ENCODE data around the gene JAKMIP1. TPM values are rescaled to one million over a fixed set of nuclear protein-coding genes. Genes with fewer than 3 reads are reported as not detected.

The JAKMIP1 gene
- total RNA-seq, 1 experiment from 2014 or later, result not detected

DNA sequence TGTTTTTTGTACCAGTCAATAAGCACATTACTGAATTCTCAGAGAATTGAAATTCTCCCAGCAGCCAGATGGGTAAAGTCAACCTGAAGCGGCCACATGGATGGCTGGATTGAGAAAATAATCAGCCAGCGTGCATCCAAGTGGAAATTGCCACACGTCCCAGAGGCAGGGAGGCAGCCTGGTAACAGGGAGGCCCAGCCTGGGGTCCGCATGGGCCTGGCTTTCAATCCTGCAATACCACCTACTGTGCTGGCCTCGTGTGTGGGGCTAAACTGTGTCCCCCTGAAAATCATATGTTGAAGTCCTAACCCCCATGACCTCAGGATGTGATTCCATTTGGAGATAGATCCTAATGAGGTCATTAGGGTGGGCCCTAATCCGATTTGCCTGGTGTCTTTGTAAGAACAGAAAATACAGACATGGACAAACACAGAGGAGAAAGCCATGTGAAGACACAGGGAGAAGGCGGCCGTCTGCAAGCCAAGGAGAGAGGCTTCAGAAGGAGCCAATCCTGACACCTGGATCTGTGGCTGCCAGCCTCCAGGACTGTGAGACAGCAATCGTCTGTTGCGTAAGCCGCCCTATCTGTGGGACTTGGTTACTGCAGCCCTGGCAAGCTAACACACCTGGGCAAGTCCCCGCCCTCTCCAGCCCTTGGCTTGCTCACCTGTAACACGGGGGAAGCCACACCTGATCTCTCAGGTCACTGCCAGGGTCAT lies 90.3 kb downstream of the JAKMIP1 start:
- DNase-seq, result no peak
- no peaks in the 10 kb centered on the region for H3K27me3 ChIP-seq
- H3K4me3 ChIP-seq, result no peak overlapping the region
- H3K9me3 ChIP-seq, result no peaks in the 10 kb centered on the region
- H3K36me3 ChIP-seq, result no peaks in the 10 kb centered on the region

DNA sequence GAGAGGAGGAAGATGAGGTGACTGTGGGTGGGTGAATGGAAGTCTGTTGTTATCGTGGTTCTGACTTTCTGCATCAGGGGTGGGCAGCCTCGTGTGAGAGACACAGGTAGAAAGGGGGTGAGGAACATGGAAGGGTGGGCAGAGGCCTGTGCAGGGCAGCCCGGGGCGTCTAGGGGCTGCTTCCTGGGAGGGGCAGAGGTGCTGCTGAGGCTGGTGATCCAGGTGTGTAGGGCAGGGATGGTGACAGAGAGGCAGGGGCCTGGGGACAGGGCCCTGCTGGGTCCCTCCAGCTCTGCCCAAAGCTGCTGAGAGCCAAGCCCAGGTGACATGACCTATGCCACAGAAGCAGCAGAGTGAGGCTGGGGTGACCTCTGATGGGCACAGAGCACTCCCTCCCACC lies 92.5 kb downstream of the JAKMIP1 start:
- Histone ChIP-seq H3K27me3 (no peaks in the 10 kb centered on the region), H3K4me3 (no peak overlapping the region), H3K9me3 (no peaks in the 10 kb centered on the region), H3K36me3 (no peaks in the 10 kb centered on the region)
- DNase-seq, result no peak

GRCh38 chr4:6107114-6107791 lies 93.1 kb downstream of the JAKMIP1 start:
- H3K27me3 ChIP-seq, result no peaks in the 10 kb centered on the region
- H3K4me3 ChIP-seq, result no peak overlapping the region
- H3K36me3 ChIP-seq, result no peaks in the 10 kb centered on the region
- DNase-seq, result no peak
- H3K9me3 ChIP-seq, result no peaks in the 10 kb centered on the region

DNA sequence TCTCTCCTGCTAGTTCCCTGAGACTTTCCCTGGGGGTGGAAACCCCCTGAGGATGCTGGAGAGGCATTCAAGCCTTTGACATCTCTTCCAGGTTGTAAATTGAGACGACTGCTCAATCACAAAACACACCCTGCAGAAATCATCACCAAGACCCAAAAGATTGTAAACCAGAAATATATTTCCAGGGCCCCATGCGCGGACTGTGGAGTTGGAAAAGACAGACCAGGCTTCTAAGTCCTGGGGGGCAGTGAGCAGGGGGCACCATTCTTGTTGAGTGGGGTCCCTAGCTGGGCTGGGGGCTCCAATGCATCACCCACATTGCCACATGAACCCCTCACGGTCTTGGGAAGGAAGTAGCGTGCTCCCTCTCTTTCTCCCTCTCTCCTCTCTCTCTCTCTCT lies 94.2 kb downstream of the JAKMIP1 start:
- H3K4me3 ChIP-seq, result no peak overlapping the region
- no peak for DNase-seq
- no peaks in the 10 kb centered on the region for H3K9me3 ChIP-seq
- H3K27me3 ChIP-seq, result no peaks in the 10 kb centered on the region
- no peaks in the 10 kb centered on the region for H3K36me3 ChIP-seq

- H3K36me3 ChIP-seq, result no peaks in the 10 kb centered on the region
- H3K4me3 ChIP-seq, result no peak overlapping the region
- no peaks in the 10 kb centered on the region for H3K9me3 ChIP-seq
- H3K27me3 ChIP-seq, result no peaks in the 10 kb centered on the region
- no peak for DNase-seq
Measured at GRCh38 chr4:6105311-6105911, 94.9 kb downstream of the JAKMIP1 start.

GRCh38 chr4:6104541-6105130 lies 95.7 kb downstream of the JAKMIP1 start:
- no peaks in the 10 kb centered on the region for H3K9me3 ChIP-seq
- H3K4me3 ChIP-seq, result no peak overlapping the region
- no peaks in the 10 kb centered on the region for H3K36me3 ChIP-seq
- no peaks in the 10 kb centered on the region for H3K27me3 ChIP-seq
- no peak for DNase-seq

DNA sequence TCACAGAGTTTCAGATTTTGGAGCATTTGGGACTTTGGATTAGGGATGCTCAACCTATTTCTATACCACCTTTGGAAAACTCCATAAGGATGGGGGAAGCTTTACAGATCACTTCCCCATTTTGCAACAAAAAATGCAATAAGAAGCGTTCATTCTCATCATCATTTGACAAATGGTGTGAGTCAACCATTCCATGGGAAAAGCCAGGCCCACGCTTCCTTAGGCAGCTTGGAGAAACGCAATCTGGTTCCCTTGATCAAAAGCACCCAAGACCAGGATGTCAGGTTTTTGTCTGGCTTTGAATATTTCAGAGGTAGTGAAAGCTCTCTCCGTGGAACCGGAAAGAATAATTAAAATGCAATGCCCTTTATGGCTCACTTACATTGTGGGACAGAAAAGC lies 102.8 kb downstream of the JAKMIP1 start:
- Histone ChIP-seq H3K4me3 (no peak overlapping the region), H3K27me3 (no peaks in the 10 kb centered on the region), H3K9me3 (no peaks in the 10 kb centered on the region), H3K36me3 (no peaks in the 10 kb centered on the region)
- no peak for DNase-seq

DNA sequence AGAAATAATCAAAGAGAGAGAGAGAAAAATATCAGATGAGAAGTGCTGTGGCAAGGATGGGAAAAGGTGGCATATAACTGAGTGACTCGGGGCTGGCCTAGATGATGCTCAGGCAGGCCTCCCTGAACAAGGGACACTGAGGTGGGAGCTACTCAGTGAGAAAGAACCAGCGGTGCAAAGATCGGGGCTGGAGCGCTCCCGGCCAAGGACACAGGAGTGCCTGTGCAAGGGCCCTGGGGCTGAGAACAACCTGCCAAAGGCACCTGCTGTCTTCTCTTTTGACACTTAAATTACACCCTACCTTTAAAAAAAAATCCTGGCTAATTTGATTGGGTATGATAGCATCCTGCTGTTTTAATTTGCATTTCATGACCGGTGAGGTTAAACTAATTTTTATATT lies 104.5 kb downstream of the JAKMIP1 start:
- Histone ChIP-seq H3K9me3 (no peaks in the 10 kb centered on the region), H3K4me3 (no peak overlapping the region), H3K27me3 (no peaks in the 10 kb centered on the region), H3K36me3 (no peaks in the 10 kb centered on the region)
- DNase-seq, result no peak

DNA sequence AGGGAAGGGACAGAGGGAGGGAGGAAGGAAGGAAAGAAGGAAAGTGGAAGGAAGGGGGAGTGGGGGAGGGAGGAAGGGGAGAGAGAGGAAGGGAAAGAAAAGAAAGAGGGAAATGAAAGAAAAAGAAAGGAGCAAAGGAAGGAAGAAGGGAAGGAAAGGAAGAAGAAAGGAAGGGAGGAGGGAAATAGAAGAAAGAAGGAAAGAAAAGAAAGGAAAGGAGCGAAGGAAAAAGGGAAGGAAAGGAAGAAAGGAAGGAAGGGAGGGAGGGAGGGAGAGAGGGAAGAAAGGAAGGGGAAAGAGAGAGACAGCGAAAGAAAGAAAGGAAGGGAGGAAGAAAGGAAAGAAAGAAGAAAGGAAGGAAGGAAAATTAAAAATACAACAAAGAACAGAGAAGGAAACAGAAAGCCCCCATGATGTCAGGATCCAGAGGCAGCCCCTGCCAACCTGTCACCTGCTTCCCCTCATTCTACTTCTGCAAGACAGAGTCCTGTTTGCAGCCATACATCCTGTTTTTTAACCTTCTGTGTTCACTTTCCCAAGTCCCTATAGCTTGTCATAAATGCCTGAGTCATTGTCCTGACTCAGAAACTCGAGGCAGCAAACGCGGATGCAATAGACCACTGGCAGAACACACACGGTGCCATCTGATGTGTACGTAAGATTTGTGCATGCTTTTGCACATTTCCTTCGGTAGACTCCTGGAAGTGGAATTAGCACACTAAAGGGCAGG lies 105.2 kb downstream of the JAKMIP1 start:
- no peaks in the 10 kb centered on the region for H3K36me3 ChIP-seq
- no peaks in the 10 kb centered on the region for H3K9me3 ChIP-seq
- DNase-seq, result peak; percentile 25
- no peaks in the 10 kb centered on the region for H3K27me3 ChIP-seq
- no peak overlapping the region for H3K4me3 ChIP-seq

DNA sequence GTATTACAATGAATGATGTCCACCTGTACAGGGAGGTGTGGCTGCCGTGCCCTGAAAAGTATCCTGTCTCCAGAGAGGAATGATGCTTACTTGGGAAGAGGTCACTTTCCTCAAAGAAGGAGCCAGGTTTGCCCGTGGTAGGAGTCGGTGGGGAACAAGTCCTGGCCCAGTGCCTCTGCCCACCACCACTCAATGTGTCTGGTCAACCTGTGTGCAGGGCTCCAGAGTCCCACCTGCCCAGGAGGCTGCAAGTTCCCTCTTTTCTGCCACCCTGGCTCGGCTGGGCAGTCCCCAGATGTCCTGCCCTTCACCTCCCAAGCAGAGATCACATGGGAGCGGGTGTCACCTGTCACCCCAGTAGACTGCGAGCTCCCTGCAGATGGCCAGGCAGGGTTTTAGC lies 106.7 kb downstream of the JAKMIP1 start:
- Histone ChIP-seq H3K36me3 (no peaks in the 10 kb centered on the region), H3K4me3 (no peak overlapping the region), H3K27me3 (no peaks in the 10 kb centered on the region), H3K9me3 (no peaks in the 10 kb centered on the region)
- DNase-seq, result no peak

DNA sequence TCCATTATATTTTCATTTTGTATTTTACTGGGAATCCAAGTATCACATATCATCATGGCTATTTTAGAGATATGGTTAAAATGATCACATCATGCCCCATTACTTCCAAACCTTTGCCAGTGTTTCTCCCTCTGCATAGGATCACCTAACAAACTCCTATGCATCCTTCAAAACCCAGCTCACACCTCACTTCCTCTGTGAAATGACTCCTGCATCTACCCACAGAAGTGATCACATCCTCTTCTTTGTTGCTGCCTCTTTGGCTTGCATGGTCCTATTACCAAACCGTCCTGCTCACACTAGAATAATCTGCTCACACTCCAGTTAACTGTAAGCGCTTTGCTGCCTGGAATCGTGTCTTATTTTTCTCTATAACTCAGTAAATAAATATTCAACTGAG lies 107.4 kb downstream of the JAKMIP1 start:
- Histone ChIP-seq H3K36me3 (no peaks in the 10 kb centered on the region), H3K27me3 (no peaks in the 10 kb centered on the region), H3K9me3 (no peaks in the 10 kb centered on the region), H3K4me3 (no peak overlapping the region)
- DNase-seq, result no peak

GRCh38 chr4:6092131-6092530 lies 108.2 kb downstream of the JAKMIP1 start:
- no peak for DNase-seq
- H3K9me3 ChIP-seq, result no peaks in the 10 kb centered on the region
- H3K4me3 ChIP-seq, result no peak overlapping the region
- H3K36me3 ChIP-seq, result no peaks in the 10 kb centered on the region
- H3K27me3 ChIP-seq, result no peaks in the 10 kb centered on the region

- Histone ChIP-seq H3K9me3 (no peaks in the 10 kb centered on the region), H3K4me3 (no peak overlapping the region), H3K36me3 (no peaks in the 10 kb centered on the region), H3K27me3 (no peaks in the 10 kb centered on the region)
- DNase-seq, result no peak
Measured at GRCh38 chr4:6090931-6091330, 109.4 kb downstream of the JAKMIP1 start.

DNA sequence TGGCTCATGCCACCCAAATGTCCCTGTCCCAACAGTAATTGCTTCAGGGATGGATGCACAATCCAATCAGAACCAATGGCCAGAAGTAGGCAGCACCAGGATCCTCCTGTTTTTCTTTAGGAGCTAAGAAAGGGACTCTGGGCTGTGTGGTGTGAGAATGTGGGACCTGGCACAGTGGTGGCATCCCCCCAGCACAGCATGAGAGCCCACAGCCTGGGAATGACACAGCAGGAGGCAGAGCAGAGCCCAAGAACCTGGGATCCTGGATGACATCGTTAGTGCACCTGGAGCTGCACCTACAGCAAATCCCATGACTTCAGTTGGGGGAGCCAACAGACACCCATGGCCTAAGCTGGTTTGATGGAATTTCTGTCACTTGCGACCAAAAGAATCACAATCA lies 111.4 kb downstream of the JAKMIP1 start:
- no peak for DNase-seq
- H3K9me3 ChIP-seq, result no peaks in the 10 kb centered on the region
- no peaks in the 10 kb centered on the region for H3K36me3 ChIP-seq
- H3K27me3 ChIP-seq, result no peaks in the 10 kb centered on the region
- H3K4me3 ChIP-seq, result no peak overlapping the region

- Histone ChIP-seq H3K27me3 (no peaks in the 10 kb centered on the region), H3K36me3 (no peaks in the 10 kb centered on the region), H3K4me3 (no peak overlapping the region), H3K9me3 (no peaks in the 10 kb centered on the region)
- peak; percentile 26 for DNase-seq
Measured at GRCh38 chr4:6087669-6088341, 112.5 kb downstream of the JAKMIP1 start.

DNA sequence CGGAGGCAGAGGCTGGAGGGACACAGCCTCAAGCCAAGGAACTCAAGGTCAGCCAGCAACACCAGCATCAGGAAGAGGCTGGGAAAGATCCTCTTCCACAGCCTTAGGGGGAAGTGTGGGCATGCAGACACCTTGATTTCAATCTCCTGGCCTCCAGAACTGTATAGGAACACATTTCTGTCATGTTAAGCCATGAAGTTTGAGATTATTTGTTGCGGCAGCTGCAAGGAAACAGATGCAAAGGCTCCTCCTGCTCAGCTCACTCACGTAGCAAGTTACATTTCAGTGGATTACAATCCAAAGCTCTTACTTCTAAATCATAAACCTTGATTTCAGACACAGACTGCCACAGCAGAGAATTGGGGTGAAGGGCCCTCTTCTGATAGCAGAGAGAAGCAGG lies 113.5 kb downstream of the JAKMIP1 start:
- H3K4me3 ChIP-seq, result no peak overlapping the region
- no peak for DNase-seq

More for the DNA sequence above, 113.5 kb downstream of the JAKMIP1 start:
- Histone ChIP-seq H3K9me3 (no peaks in the 10 kb centered on the region), H3K27me3 (no peaks in the 10 kb centered on the region), H3K36me3 (no peaks in the 10 kb centered on the region)

Data from MG63 (cell line).